Inferior parietal cortex (tissue), 1 donor: Measurements from ENCODE around the gene LRRN4CL.
"Not testable (repeated sequence)": the region's sequence is repeated elsewhere in the genome, so short reads cannot be mapped to it uniquely, and the experiment has no call there.

Source experiments
- DNase-seq: peaks from one replicate; pipeline ENCODE4 v3.0.0-alpha.2; 2016; ENCODE audit errors: extremely low spot score

LRRN4CL gene

DNA sequence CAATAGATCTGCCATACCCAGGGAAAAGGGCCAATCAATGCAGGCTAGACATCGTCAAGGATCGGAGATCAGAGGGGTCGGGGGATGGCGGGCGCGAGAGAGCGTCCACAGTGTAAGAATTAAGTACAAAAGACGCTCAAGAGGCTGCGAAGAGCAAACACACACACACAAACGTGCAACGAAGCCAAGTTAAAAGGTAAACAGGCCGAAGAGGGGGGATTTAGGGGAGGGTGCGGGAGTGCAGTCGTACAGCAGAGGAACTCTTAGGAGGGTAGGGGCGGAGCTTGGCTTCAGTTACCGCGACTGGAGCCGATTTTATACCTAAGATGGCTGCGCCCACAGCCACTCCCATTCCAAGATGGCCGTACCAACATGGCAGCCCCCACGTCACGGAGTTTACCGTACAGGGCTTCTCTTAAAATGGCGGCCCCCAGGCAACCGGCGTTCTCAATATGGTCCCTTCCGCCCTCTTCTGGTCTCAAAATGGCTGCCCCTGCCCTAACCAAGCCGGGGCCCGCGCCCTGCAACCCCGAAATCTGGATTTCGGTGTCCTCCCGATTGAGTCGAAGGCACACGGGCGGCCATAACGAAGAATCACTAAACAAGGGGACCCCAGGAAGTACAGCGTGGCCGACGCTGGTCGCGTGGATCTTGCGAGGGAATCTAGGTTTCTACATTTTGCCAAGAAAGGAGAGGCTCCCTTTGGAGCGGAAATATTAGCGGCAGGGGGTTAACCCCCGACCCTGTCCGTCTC is 20.1 kb upstream of the LRRN4CL start:
- DNase-seq, result peak; percentile 98

DNA sequence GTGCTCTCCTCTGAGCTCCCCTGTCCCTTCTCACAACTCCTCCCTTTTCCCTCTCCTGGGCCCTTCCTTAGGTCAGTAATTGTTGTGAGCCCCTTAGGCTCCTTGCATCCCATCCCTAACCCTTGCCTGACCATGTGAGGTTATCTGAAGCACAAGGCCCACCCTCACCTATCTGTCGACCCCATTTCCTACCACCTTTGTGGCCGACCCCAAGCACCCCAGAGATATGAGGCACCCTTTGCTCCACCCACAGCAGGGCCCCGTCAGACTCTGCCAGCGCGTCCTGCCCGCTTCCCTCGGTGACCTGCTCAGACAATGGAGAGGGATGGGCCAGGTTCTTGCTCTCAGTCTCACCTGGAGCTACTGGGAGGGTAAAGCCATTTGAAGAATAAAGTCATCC is 19.5 kb upstream of the LRRN4CL start:
- DNase-seq, result no peak

GRCh38 chr11:62708392-62708791 is 19.1 kb upstream of the LRRN4CL start:
- peak; percentile 24 for DNase-seq

GRCh38 chr11:62707277-62707861 is 18.0 kb upstream of the LRRN4CL start, which contains the start of the genes BSCL2 and GNG3:
Gene BSCL2 (minus strand): TSS chr11:62707424. CDS start chr11:62707195, 229 bp downstream.
Gene GNG3 (plus strand): TSS chr11:62707676. CDS start chr11:62708296, 620 bp downstream.
- peak; percentile 78 for DNase-seq

GRCh38 chr11:62706850-62707247 is 17.5 kb upstream of the LRRN4CL start:
- DNase-seq, result no peak

- DNase-seq, result peak; percentile 93
These were observed 16.8 kb upstream of the LRRN4CL start for GRCh38 chr11:62705880-62706849.

DNA sequence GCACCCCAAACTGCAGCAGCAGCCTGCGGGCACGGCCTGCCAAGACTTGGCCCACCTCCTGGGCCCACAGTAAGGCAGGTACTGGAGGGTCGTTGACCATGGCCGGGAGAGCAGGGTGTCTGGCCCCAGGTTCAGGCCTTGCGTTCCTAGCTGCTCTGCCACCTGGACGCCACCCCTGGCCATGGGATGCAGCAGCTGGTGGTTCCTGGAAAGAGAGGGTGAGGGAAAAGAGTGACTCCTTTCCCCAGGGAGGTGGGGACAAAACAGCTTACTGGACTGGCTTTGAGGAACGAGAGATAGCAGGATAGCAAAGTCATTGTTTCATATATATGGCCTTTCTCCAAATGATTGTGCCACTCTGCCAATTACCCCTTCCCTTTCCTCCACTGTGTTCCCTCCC is 16.1 kb upstream of the LRRN4CL start:
- no peak for DNase-seq

GRCh38 chr11:62703921-62704320 is 14.6 kb upstream of the LRRN4CL start:
- not testable (repeated sequence) for DNase-seq

DNA sequence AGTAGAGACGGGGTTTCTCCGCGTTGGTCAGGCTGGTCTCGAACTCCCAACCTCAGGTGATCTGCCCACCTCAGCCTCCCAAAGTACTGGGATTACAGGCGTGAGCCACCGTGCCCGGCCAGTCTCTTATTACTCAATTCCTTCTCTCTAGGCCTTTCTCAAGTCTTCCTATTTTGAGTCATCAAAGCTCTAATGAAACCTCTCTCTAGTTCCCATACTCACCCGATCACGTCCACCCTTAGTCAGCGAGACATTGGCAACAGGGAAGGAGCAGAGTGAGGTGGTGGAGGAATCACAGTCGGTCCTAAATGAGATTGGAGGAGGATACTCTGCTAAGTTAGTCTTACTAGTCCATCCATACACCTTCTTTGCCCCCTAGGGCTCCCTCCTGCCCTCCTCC is 12.9 kb upstream of the LRRN4CL start:
- no peak for DNase-seq

DNA sequence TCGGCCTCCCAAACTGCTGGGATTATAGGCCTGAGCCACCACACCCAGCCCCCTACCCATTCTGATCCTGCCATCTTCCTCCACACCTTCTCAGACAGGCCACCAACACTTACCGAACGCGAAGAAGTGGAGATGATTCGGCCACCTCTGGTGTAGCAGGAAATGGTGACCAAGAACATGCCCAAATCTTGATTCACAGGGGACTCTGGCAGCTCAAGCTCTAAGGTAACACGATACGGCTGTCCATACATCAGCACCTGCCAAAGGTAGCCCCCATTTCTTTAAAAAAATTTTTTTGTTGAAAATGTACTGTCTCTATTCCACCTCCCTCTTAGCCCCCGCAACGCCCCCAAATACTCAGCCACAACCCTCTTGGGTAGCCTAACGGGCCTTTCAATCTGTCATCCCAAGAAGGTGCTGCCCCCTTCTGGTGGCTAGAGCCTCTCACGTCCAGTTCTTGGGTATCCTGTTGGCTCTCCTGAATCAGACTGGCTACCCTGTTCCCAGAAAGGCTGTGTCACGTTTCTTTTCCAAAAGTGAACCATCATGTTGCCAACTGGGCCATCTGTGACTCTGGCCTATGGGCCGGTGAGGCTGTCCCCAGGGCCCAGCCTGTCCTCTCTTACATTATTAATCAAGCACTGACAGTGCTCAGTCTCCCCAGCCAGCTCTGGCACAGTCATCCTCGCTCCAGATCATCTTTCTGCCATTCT is 5.3 kb upstream of the LRRN4CL start:
- peak; percentile 81 for DNase-seq

DNA sequence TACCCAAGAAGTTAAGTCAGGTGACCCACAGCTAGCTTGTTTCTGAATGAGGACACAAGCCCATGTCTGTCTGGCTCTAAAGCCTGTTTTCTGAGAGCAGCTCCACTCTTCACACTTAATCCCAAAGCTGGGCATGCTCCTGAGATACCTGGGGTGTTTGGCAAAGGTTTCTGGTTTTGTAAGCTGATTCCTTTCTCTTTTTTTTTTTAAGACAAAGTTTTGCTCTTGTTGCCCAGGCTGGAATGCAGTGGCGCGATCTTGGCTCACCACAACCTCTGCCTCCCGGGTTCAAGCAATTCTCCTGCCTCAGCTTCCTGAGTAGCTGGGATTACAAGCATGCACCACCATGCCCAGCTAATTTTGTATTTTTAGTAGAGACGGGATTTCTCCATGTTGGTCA is 4.3 kb upstream of the LRRN4CL start:
- DNase-seq, result not testable (repeated sequence)

- DNase-seq, result no peak
These were observed 839 bp downstream of the LRRN4CL start for GRCh38 chr11:62688491-62688890.

- DNase-seq, result no peak
These were observed 1.6 kb downstream of the LRRN4CL start for GRCh38 chr11:62687508-62688396.

DNA sequence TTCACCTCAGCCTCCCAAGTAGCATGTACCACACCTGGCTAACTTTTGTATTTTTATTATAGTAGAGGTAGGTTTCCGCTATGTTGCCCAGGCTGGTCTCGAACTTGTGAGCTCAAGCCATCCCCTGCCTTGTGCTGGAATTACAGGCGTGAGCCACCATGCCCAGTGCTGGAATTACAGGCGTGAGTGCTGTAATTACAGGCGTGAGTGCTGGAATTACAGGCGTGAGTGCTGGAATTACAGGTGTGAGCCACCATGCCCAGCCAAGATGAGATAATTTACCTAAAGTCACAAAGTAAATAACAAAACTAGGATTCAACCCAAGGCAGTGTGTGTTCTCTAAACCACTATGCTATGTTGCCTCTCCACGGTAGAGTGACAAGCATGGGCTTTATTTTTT is 6.8 kb downstream of the LRRN4CL start:
- no peak for DNase-seq

DNA sequence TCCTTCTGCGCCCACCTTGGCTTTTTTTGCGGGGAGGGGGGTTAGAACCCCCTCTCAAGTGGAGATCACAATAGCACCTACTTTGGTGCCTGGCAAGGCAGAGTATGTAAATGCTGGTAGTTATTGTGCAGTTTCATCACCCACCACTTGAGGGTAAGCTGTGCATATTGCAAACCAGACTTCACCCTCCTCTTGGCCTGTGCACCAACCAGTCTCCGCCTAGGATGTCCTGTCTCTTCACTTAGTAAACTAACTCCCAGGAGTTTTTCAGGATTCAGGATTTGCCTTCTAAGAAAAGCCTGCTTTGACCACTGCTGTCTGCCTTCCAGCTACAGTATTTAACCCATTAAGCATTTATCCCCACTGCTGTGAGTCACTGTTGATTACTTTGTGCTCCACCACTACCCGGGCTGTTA is 8.5 kb downstream of the LRRN4CL start:
- no peak for DNase-seq

DNA sequence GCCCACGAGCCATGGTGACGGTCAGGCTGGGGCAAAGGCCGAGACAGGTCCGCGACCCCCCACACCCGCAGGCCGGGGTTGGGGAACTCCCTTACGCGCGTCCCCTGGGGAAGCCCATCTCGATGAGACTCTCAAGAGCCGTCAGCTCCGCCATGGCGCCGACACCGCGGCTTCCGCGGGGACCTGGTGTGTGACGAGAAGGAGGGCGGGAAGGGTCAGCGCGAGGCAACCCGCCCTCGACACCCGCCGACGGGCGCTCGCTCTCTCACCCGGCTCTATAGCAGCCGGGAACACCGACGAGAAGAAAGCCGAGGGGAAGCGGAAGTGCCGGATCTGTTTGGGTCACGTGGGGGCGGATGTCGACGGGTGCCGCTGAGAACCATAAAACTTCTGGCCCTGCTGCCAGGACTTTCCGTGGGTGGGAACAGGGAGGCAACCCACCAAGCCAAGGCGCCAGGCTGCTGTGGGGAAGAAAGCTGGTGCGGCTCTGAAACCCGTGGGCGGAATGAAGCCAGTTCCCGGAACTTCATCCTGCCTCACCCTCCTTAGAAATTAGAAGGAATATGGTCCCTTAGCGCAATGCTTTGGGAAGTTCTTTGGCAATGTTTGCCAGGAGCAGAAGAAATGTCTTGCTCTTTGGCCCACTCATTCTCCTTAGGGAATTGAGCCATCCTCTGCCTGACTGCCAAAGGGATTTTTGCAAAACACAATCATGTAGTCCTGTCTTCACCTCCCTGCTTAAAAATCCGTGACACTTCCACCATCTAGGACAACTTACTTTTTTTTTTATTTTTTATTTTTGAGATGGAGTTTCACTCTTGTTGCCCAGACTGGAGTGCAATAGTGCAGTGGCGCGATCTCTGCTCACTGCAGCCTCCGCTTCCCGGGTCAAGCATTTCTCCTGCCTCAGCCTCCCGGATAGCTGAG is 10.3 kb downstream of the LRRN4CL start, which contains the start of gene UBXN1:
Gene UBXN1 (minus strand): TSS at position 304 of the 927 bp plus-strand sequence. CDS start 150 bp downstream, at position 154.
- peak; percentile 90 for DNase-seq

DNA sequence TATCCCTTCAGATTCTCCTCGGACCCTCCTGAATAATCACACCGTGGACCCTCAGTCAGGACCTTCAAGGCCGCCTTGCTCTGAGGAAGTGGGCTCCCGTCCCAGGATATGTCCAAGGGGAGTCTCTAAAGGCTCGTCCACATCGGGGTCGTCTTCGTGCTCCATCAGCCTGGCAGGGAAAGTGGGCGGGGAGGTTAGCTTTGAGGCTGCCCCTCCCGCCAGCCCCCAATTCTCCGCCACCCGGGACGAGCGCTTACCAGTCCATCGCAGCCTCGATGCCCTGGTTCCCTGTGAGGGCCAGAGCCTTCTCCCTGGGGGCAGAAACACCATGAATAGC is 10.9 kb downstream of the LRRN4CL start:
- no peak for DNase-seq

DNA sequence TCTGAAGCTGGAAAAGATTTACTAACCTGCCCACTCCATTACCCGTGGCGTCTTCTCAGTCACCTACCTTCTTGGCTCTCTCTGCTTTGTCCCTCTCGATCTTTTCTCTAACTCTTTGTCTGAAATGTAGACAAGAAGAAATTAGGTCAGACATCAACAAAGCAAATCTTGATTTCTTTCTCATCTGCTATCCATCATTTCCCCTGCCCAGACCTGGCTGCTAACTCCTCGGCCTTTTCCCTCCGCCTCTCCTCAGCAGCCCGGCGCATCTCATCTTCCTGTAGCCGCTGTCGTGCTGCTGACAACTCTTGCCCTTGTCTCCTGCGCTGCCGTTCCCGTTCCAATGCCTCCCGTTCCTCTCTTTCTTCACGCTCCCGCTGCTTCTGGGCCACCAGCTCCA is 11.6 kb downstream of the LRRN4CL start:
- DNase-seq, result no peak

DNA sequence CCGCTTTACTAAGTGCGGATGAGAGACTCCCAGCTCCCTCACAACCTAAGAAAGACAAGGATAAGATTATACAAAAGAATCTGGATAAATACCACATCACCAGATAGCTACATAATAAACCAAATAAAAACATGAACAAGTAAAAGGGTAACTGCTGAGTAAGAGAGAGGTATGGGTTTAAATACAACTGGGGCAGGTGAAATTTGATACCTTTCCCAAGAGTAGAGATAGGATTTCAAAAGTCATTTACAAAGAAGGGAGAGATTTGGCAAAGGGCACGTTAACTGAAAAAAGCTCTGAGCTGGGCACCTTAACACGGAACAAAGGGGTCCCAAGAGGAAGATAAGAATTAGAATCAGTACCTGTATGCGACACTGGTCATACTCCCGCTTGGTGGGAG is 12.2 kb downstream of the LRRN4CL start:
- DNase-seq, result no peak
